ENCODE results near the gene MARCHF3. TPM values are rescaled to one million over a fixed set of nuclear protein-coding genes. Genes with fewer than 3 reads are reported as not detected.

The MARCHF3 gene, protein sequence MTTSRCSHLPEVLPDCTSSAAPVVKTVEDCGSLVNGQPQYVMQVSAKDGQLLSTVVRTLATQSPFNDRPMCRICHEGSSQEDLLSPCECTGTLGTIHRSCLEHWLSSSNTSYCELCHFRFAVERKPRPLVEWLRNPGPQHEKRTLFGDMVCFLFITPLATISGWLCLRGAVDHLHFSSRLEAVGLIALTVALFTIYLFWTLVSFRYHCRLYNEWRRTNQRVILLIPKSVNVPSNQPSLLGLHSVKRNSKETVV
- total RNA-seq: 37.4 and 54.2 TPM in 2 replicates

GRCh38 chr5:127030259-127031146, at the start of gene MARCHF3:
MARCHF3 (minus strand) TSS chr5:127030558; CDS start chr5:126918171, 112,387 bp downstream.

GRCh38 chr5:127072861-127073846, 42.8 kb upstream of the MARCHF3 start, which contains the start of gene C5orf63:
C5orf63 (minus strand) TSS chr5:127073502; CDS start chr5:127058995, 14,507 bp downstream.

Other genes with a start within 250 kb of the MARCHF3 start
- gene C5orf63, start 42.9 kb upstream of the MARCHF3 start, total RNA-seq: 0.32 and 1.7 TPM in 2 replicates